ENCODE data around the gene PEX11B.
A peak's percentile ranks its signal among the peaks of the same experiment; 100 is the strongest.

Gene PEX11B

DNA sequence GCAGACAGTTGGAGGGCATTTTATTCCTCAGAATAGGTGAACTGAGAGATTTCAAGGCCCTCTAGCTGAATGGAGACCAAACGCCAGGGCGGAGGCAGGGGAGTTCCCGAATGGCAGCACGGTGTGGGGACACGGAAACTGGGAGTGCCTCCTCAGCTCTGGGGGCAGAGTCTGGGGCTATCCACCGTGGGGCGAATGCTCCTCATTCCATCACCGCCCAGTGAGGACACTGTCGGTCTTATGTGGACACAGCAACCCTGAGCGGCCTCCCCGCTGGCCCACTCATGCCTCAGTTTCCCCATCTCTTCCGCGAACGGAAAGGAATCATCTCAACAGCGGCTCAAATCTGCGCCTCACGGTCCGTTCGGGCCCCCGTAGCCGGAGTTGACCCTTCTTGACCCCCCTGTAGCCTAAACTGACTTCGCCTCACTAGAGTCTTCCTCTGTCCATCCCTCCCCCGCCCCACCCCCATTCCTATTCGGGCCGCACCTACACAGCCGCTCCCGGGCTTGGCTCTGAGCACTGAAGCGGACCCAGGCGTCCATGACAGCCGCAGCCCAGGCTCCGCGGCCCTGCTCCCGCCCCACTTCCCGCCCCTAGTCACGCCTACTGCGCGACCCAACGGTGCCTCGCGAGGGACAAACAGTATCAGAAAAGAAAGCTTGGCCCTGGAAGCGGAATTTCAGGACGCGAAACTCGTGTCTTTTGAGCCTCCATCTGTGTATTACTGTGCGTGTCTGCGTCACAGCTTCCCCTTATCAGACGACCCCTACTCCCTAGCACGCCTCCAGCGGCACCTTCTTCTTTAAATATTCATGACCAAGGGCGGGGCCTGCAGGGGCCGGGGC is at the start of gene PEX11B (continued):
- TF ChIP-seq ZSCAN18 (tag by site-specific recombination; IDR thresholded peaks at IDR 0.05) (no peak), ZBTB7A (tag by site-specific recombination; IDR thresholded peaks at IDR 0.05; ENCODE audit: low read depth) (0 out of 2 replicates have a peak, but pooled peaks have one; percentile 27), ZNF664 (tag by site-specific recombination; IDR thresholded peaks at IDR 0.05) (no peak), SP3 (tag by site-specific recombination; IDR thresholded peaks at IDR 0.05) (peak; percentile 98), ZNF629 (tag by site-specific recombination; IDR thresholded peaks at IDR 0.05) (peak; percentile 64), TCF7L2 (IDR thresholded peaks at IDR 0.05; ENCODE audit: borderline replicate concordance, low read depth, low read length) (no peak), KLF8 (tag by site-specific recombination; IDR thresholded peaks at IDR 0.05) (peak; percentile 95), IKZF3 (tag by site-specific recombination; IDR thresholded peaks at IDR 0.05) (no peak), ZNF292 (tag by site-specific recombination; IDR thresholded peaks at IDR 0.05; ENCODE audit: borderline replicate concordance, low read depth) (no peak), ZNF239 (tag by site-specific recombination; IDR thresholded peaks at IDR 0.05) (0 out of 2 replicates have a peak, but pooled peaks have one; percentile 34), ZNF585B (tag by site-specific recombination; IDR thresholded peaks at IDR 0.05) (no peak), KLF10 (tag by site-specific recombination; IDR thresholded peaks at IDR 0.05) (peak; percentile 76), ZNF114 (tag by site-specific recombination; IDR thresholded peaks at IDR 0.05) (no peak), ZNF274 (IDR thresholded peaks at IDR 0.05; ENCODE audit: low read length) (no peak), ZNF274 (tag by site-specific recombination; IDR thresholded peaks at IDR 0.05; ENCODE audit: borderline replicate concordance) (no peak), SALL2 (tag by site-specific recombination; IDR thresholded peaks at IDR 0.05; ENCODE audit: borderline replicate concordance) (no peak), AEBP2 (tag by site-specific recombination; IDR thresholded peaks at IDR 0.05; ENCODE audit: borderline replicate concordance) (no peak), ZFP37 (tag by site-specific recombination; IDR thresholded peaks at IDR 0.05) (peak; percentile 26; the same call in 1 of the 2 replicates), ZBTB21 (tag by site-specific recombination; IDR thresholded peaks at IDR 0.05) (peak; percentile 66; the same call in 1 of the 2 replicates), ZBTB11 (tag by site-specific recombination; conservative IDR thresholded peaks at IDR 0.05; ENCODE audit: low read depth) (0 out of 2 replicates have a peak, but pooled peaks have one; percentile 8), YY1 (tag by site-specific recombination; IDR thresholded peaks at IDR 0.05) (peak; percentile 64; the same call in 1 of the 2 replicates), ZNF140 (tag by site-specific recombination; IDR thresholded peaks at IDR 0.05) (no peak), ZFP41 (tag by site-specific recombination; IDR thresholded peaks at IDR 0.05; ENCODE audit: borderline replicate concordance) (no peak), ZNF561 (tag by site-specific recombination; IDR thresholded peaks at IDR 0.05; ENCODE audit: borderline replicate concordance) (peak; percentile 19; the same call in 1 of the 2 replicates), ZNF138 (tag by site-specific recombination; IDR thresholded peaks at IDR 0.05; ENCODE audit: borderline replicate concordance) (no peak), ZBTB6 (tag by site-specific recombination; IDR thresholded peaks at IDR 0.05) (no peak), HOXC10 (CRISPR knock-in tag; IDR thresholded peaks at IDR 0.05) (no peak), ZNF626 (tag by site-specific recombination; IDR thresholded peaks at IDR 0.05) (no peak)
- TF ChIP-seq, protein P1, sequence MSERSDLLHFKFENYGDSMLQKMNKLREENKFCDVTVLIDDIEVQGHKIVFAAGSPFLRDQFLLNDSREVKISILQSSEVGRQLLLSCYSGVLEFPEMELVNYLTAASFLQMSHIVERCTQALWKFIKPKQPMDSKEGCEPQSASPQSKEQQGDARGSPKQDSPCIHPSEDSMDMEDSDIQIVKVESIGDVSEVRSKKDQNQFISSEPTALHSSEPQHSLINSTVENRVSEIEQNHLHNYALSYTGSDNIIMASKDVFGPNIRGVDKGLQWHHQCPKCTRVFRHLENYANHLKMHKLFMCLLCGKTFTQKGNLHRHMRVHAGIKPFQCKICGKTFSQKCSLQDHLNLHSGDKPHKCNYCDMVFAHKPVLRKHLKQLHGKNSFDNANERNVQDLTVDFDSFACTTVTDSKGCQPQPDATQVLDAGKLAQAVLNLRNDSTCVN (tag by site-specific recombination; optimal IDR thresholded peaks at IDR 0.05): peak; percentile 30
- TF ChIP-seq, protein P2, sequence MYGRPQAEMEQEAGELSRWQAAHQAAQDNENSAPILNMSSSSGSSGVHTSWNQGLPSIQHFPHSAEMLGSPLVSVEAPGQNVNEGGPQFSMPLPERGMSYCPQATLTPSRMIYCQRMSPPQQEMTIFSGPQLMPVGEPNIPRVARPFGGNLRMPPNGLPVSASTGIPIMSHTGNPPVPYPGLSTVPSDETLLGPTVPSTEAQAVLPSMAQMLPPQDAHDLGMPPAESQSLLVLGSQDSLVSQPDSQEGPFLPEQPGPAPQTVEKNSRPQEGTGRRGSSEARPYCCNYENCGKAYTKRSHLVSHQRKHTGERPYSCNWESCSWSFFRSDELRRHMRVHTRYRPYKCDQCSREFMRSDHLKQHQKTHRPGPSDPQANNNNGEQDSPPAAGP (tag by site-specific recombination; IDR thresholded peaks at IDR 0.05): peak; percentile 50

All from HEK293 (cell line).